PC-3 (cell line): ENCODE measurements around the gene ZNRF1. TPM values are rescaled to one million over a fixed set of nuclear protein-coding genes. Genes with fewer than 3 reads are reported as not detected.

Experiments
- ATAC-seq: fragments of 200-7000 bp; cut with Tn5 transposase; 2 replicates; pipeline ENCODE4 v1.9.1; 2020; ENCODE audit warnings: mild to moderate bottlenecking, moderate library complexity
- BruUV-seq: library from RNA; stranded (reverse); fragments of 400-500 nt; replicated peaks from 2 replicates; lab custom pipeline; 2021; lab: Mats Ljungman, UMichigan
- CTCF ChIA-PET: fragments of 300-600 bp; sonication (Branson Sonifier 250); formaldehyde crosslinking; loops from one replicate; lab custom pipeline; 2022; ENCODE audit warnings: antibody characterized with exemption; lab: Charles Lee
- POLR2A ChIA-PET: fragments of 300-600 bp; sonication (Branson Sonifier 250); formaldehyde crosslinking; loops from one replicate; lab custom pipeline; 2022; ENCODE audit warnings: antibody characterized with exemption; ENCODE audit not compliant: unreplicated experiment; lab: Charles Lee
- DNase-seq: peaks from one replicate; pipeline ENCODE4 v3.0.0-alpha.2; 2015
- H2AFZ ChIP-seq: fragments of 300-600 bp; sonication (generic); 2 replicates; pipeline ENCODE4 v1.6.0; 2016; ENCODE audit warnings: antibody characterized with exemption, low read length
- H3F3A ChIP-seq: fragments of 300-600 bp; sonication (generic); one replicate; pipeline ENCODE4 v1.6.0; 2017; ENCODE audit warnings: antibody characterized with exemption, low read length, control low read depth, mild to moderate bottlenecking; ENCODE audit not compliant: unreplicated experiment
- H3K27ac ChIP-seq: fragments of 300-600 bp; sonication (generic); 2 replicates; pipeline ENCODE4 v1.5.1; 2016; ENCODE audit warnings: mild to moderate bottlenecking, low read length
- H3K27me3 ChIP-seq: fragments of 300-600 bp; sonication (generic); 2 replicates; pipeline ENCODE4 v1.6.1; 2016; ENCODE audit warnings: low read length, mixed read lengths
- H3K36me3 ChIP-seq: fragments of 300-600 bp; sonication (generic); 2 replicates; pipeline ENCODE4 v1.6.1; 2016; ENCODE audit warnings: low read depth, mixed run types, low read length, mixed read lengths
- H3K4me1 ChIP-seq: fragments of 300-600 bp; sonication (generic); 2 replicates; pipeline ENCODE4 v1.5.1; 2016; ENCODE audit warnings: low read length; ENCODE audit not compliant: insufficient read depth
- H3K4me2 ChIP-seq: fragments of 300-600 bp; sonication (generic); 2 replicates; pipeline ENCODE4 v1.6.0; 2016; ENCODE audit warnings: low read length
- H3K4me3 ChIP-seq: fragments of 300-600 bp; sonication (generic); 2 replicates; pipeline ENCODE4 v1.5.1; 2016; ENCODE audit warnings: mild to moderate bottlenecking, low read length, mixed read lengths
- H3K79me2 ChIP-seq: fragments of 300-600 bp; sonication (generic); 2 replicates; pipeline ENCODE4 v1.6.1; 2017; ENCODE audit warnings: low read length, mixed read lengths
- H3K9ac ChIP-seq: fragments of 300-600 bp; sonication (generic); 2 replicates; pipeline ENCODE4 v1.6.0; 2016; ENCODE audit warnings: mild to moderate bottlenecking, low read length
- H3K9me2 ChIP-seq: fragments of 300-600 bp; sonication (generic); replicated peaks from 2 replicates; pipeline ENCODE4 v1.6.1; 2016; ENCODE audit warnings: mixed run types, low read length, mixed read lengths
- H3K9me3 ChIP-seq: fragments of 300-600 bp; sonication (generic); 2 replicates; pipeline ENCODE4 v1.6.1; 2016; ENCODE audit warnings: low read length, mixed read lengths
- H4K20me1 ChIP-seq: fragments of 300-600 bp; sonication (generic); 2 replicates; pipeline ENCODE4 v1.6.1; 2016; ENCODE audit warnings: low read length, mixed read lengths
- CTCF ChIP-seq: fragments of 300-600 bp; sonication (generic); conservative IDR thresholded peaks from 2 replicates; pipeline ENCODE4 v1.5.1; 2017; ENCODE audit warnings: antibody characterized with exemption, low read depth, mild to moderate bottlenecking, low read length
- EZH2 ChIP-seq: fragments of 300-600 bp; sonication (generic); IDR thresholded peaks from one replicate; pipeline ENCODE4 v1.6.1; 2017; ENCODE audit warnings: antibody characterized with exemption, mild to moderate bottlenecking, low read length; ENCODE audit not compliant: unreplicated experiment
- EZH2phosphoT487 ChIP-seq: fragments of 300-600 bp; sonication (generic); IDR thresholded peaks from 2 replicates; pipeline ENCODE4 v1.6.1; 2018; ENCODE audit warnings: mild to moderate bottlenecking, antibody characterized with exemption, low read length, borderline replicate concordance
- intact Hi-C: fragments of 100-400 bp; cut with micrococcal nuclease; formaldehyde crosslinking; loops from 2 replicates; pipeline ENCODE4 v1.9.0; 2023
- total RNA-seq: library from RNA; depleted of rRNA; stranded (reverse); fragments of >200 nt; gene quantifications from 2 replicates; pipeline ENCODE4 v1.2.3, GENCODE V29; 2014

ZNRF1 gene
- total RNA-seq, 1 experiment from 2014 or later = 60.4 TPM

- ChIA-PET CTCF (no interaction called here), POLR2A (no interaction called here)
- H3K27me3 ChIP-seq = no peaks in the 10 kb centered on the region
- H3K27ac ChIP-seq = no peak overlapping the region
- no peaks in the 10 kb centered on the region for H3F3A ChIP-seq
- no peaks in the 10 kb centered on the region for H3K36me3 ChIP-seq
- H3K79me2 ChIP-seq = peaks cover 80% of the 10 kb centered on the region
- H2AFZ ChIP-seq = no peak overlapping the region
- no peak overlapping the region for H3K4me2 ChIP-seq
- no TSS peak for BruUV-seq
- no peak for TF ChIP-seq CTCF
- no peak for TF ChIP-seq EZH2phosphoT487
- TF ChIP-seq EZH2 = no peak
- no peak overlapping the region for H3K9ac ChIP-seq
- peaks cover 8% of the 10 kb centered on the region for H3K4me1 ChIP-seq
- DNase-seq (no peak), ATAC-seq (no peak)
- no peaks in the 10 kb centered on the region for H3K9me2 ChIP-seq
- intact Hi-C loops = no loop called here
- no peaks in the 10 kb centered on the region for H4K20me1 ChIP-seq
- H3K4me3 ChIP-seq = no peak overlapping the region
- no peaks in the 10 kb centered on the region for H3K9me3 ChIP-seq
Observed at GRCh38 chr16:75074920-75075687, 76.3 kb downstream of the ZNRF1 start.

DNA sequence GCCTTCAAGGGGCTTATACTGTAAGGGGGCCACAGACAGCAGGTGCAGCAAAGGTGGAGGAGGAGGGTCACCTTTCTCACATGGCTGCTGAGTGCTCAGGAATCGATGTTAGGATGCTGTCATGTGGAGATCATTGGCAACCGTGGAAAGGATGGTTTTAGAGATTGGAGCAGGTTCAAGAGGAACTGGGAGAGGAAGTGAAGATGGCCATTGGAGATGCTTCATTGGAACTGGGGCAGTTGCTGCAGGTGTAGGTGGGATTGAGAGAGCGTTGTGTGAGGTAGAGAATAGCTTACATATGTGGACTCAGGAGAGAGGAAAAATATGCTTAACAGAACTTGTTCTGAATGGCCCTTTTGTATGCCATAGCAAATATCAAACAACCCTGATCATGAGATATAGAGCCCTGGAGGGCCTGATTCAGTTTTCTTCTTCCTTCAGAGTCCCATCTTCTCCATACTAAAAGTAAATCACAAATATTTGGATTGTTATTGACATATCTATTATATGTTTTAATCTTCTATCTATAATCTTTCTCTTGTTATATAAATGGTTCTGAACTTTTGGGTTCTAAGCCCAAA lies 77.0 kb downstream of the ZNRF1 start:
- Histone ChIP-seq H3K36me3 (no peaks in the 10 kb centered on the region), H3K27me3 (no peaks in the 10 kb centered on the region), H3F3A (no peaks in the 10 kb centered on the region), H3K4me3 (no peak overlapping the region), H3K4me1 (peaks cover 1% of the 10 kb centered on the region; the same call in 1 of the 2 replicates), H4K20me1 (no peaks in the 10 kb centered on the region), H3K9me3 (no peaks in the 10 kb centered on the region), H3K79me2 (peaks cover 73% of the 10 kb centered on the region), H2AFZ (no peak overlapping the region), H3K9ac (no peak overlapping the region), H3K27ac (no peak overlapping the region), H3K4me2 (no peak overlapping the region), H3K9me2 (no peaks in the 10 kb centered on the region)
- no TSS peak for BruUV-seq
- DNase-seq (no peak), ATAC-seq (no peak)
- no peak for TF ChIP-seq EZH2
- TF ChIP-seq EZH2phosphoT487 = no peak
- no peak for TF ChIP-seq CTCF
- POLR2A ChIA-PET = no interaction called here
- CTCF ChIA-PET = no interaction called here
- intact Hi-C loops = no loop called here

GRCh38 chr16:75078886-75079285 lies 80.1 kb downstream of the ZNRF1 start:
- BruUV-seq = no TSS peak
- POLR2A ChIA-PET = no interaction called here
- intact Hi-C loops = no loop called here
- Histone ChIP-seq H3F3A (no peaks in the 10 kb centered on the region), H3K4me1 (no peaks in the 10 kb centered on the region), H3K4me2 (no peak overlapping the region), H3K27ac (no peak overlapping the region), H3K36me3 (no peaks in the 10 kb centered on the region), H4K20me1 (no peaks in the 10 kb centered on the region), H3K27me3 (no peaks in the 10 kb centered on the region), H3K4me3 (no peak overlapping the region), H3K9me3 (no peaks in the 10 kb centered on the region), H3K9me2 (no peaks in the 10 kb centered on the region), H3K79me2 (peaks cover 73% of the 10 kb centered on the region), H3K9ac (no peak overlapping the region), H2AFZ (no peak overlapping the region)
- DNase-seq (no peak), ATAC-seq (no peak)
- TF ChIP-seq EZH2 = no peak
- TF ChIP-seq EZH2phosphoT487 = no peak
- TF ChIP-seq CTCF = no peak
- CTCF ChIA-PET = interaction anchor here (0.7 kb wide), 1 partner anchor 83 kb away, joined by 10 read pairs; no protein-coding TSS in a partner anchor
